ENCODE measurements around the gene RAPGEF4.
A peak's percentile ranks its signal among the peaks of the same experiment; 100 is the strongest.

RAPGEF4 gene

GRCh38 chr2:173056705-173057364 lies 321.2 kb downstream of the RAPGEF4 start:
- H3K4me3 ChIP-seq (replicated peaks; ENCODE audit: low read depth, low read length): no peak overlapping the region
- no peak for TF ChIP-seq CTCF (IDR thresholded peaks at IDR 0.05; ENCODE audit: low read length, missing control alignments)
- DNase-seq (ENCODE audit: low read depth): no peak

- H3K4me3 ChIP-seq (replicated peaks; ENCODE audit: low read depth, low read length): no peak overlapping the region
- no peak for TF ChIP-seq CTCF (IDR thresholded peaks at IDR 0.05; ENCODE audit: low read length, missing control alignments)
- no peak for DNase-seq (ENCODE audit: low read depth)
Measured at GRCh38 chr2:173058097-173058496, 322.5 kb downstream of the RAPGEF4 start.

- no peak for TF ChIP-seq CTCF (IDR thresholded peaks at IDR 0.05; ENCODE audit: low read length, missing control alignments)
- no peak for DNase-seq (ENCODE audit: low read depth)
Measured at GRCh38 chr2:173058673-173059072, 323.0 kb downstream of the RAPGEF4 start.

GRCh38 chr2:173059292-173059691 lies 323.6 kb downstream of the RAPGEF4 start:
- TF ChIP-seq CTCF (IDR thresholded peaks at IDR 0.05; ENCODE audit: low read length, missing control alignments): no peak
- no peak overlapping the region for H3K4me3 ChIP-seq (replicated peaks; ENCODE audit: low read depth, low read length)
- DNase-seq (ENCODE audit: low read depth): no peak

More at GRCh38 chr2:173058673-173059072, 323.0 kb downstream of the RAPGEF4 start:
- no peak overlapping the region for H3K4me3 ChIP-seq (replicated peaks; ENCODE audit: low read depth, low read length)

- DNase-seq (ENCODE audit: low read depth): peak; percentile 29
- TF ChIP-seq CTCF (IDR thresholded peaks at IDR 0.05; ENCODE audit: low read length, missing control alignments): no peak
- H3K4me3 ChIP-seq (replicated peaks; ENCODE audit: low read depth, low read length): no peak overlapping the region
Measured at GRCh38 chr2:173059971-173060461, 324.4 kb downstream of the RAPGEF4 start.

GRCh38 chr2:173062801-173063200 lies 327.2 kb downstream of the RAPGEF4 start:
- no peak for DNase-seq (ENCODE audit: low read depth)
- no peak for TF ChIP-seq CTCF (IDR thresholded peaks at IDR 0.05; ENCODE audit: low read length, missing control alignments)
- H3K4me3 ChIP-seq (replicated peaks; ENCODE audit: low read depth, low read length): no peak overlapping the region
